GM19455 (cell line): ENCODE results near the gene TMEM150B.
"Not testable (repeated sequence)": the region's sequence is repeated elsewhere in the genome, so short reads cannot be mapped to it uniquely, and the experiment has no call there.

Experiments used
- ATAC-seq: cut with Tn5 transposase; IDR thresholded peaks from one replicate; pipeline ENCODE4 v1.9.1; 2021; ENCODE audit not compliant: unreplicated experiment

The TMEM150B gene

GRCh38 chr19:55339889-55340783 is 15.0 kb upstream of the TMEM150B start:
- no peak for ATAC-seq

GRCh38 chr19:55339105-55339888 is 14.2 kb upstream of the TMEM150B start, which contains the start of gene KMT5C:
TSS of gene KMT5C (plus strand) at chr19:55339876. CDS start at chr19:55341937, 2,061 bp downstream.
- peak; percentile 91 for ATAC-seq

- no peak for ATAC-seq
Measured at GRCh38 chr19:55336101-55336500, 11.0 kb upstream of the TMEM150B start.

- no peak for ATAC-seq
Measured at GRCh38 chr19:55333870-55334269, 8.7 kb upstream of the TMEM150B start.

- not testable (repeated sequence) for ATAC-seq
Measured at GRCh38 chr19:55329791-55330190, 4.7 kb upstream of the TMEM150B start.

GRCh38 chr19:55328774-55329318 is 3.7 kb upstream of the TMEM150B start:
- ATAC-seq: not testable (repeated sequence)

- no peak for ATAC-seq
Measured at GRCh38 chr19:55324662-55325061, 479 bp downstream of the TMEM150B start.

- no peak for ATAC-seq
Measured at GRCh38 chr19:55322204-55322885, 2.8 kb downstream of the TMEM150B start.

GRCh38 chr19:55321466-55322137 is 3.5 kb downstream of the TMEM150B start:
- no peak for ATAC-seq

- no peak for ATAC-seq
Measured at GRCh38 chr19:55320844-55321419, 4.2 kb downstream of the TMEM150B start.

- ATAC-seq: no peak
Measured at GRCh38 chr19:55319785-55320184, 5.4 kb downstream of the TMEM150B start.

- ATAC-seq: no peak
Measured at GRCh38 chr19:55316646-55317045, 8.5 kb downstream of the TMEM150B start.

GRCh38 chr19:55315956-55316525 is 9.1 kb downstream of the TMEM150B start:
- no peak for ATAC-seq

- ATAC-seq: no peak
Measured at GRCh38 chr19:55314396-55314795, 10.7 kb downstream of the TMEM150B start.

GRCh38 chr19:55312621-55313512 is 12.3 kb downstream of the TMEM150B start:
- ATAC-seq: no peak

GRCh38 chr19:55311797-55312196 is 13.3 kb downstream of the TMEM150B start:
- ATAC-seq: no peak

GRCh38 chr19:55311397-55311796 is 13.7 kb downstream of the TMEM150B start:
- ATAC-seq: no peak

- no peak for ATAC-seq
Measured at GRCh38 chr19:55310498-55310897, 14.6 kb downstream of the TMEM150B start.

GRCh38 chr19:55309448-55309847 is 15.7 kb downstream of the TMEM150B start:
- ATAC-seq: no peak
